GM18907 (cell line): ENCODE results near the gene CISD3.

Experiments
- ATAC-seq: cut with Tn5 transposase; IDR thresholded peaks from one replicate; pipeline ENCODE4 v1.9.1; 2021; ENCODE audit warnings: mild to moderate bottlenecking, moderate library complexity; ENCODE audit not compliant: unreplicated experiment

Gene CISD3

DNA sequence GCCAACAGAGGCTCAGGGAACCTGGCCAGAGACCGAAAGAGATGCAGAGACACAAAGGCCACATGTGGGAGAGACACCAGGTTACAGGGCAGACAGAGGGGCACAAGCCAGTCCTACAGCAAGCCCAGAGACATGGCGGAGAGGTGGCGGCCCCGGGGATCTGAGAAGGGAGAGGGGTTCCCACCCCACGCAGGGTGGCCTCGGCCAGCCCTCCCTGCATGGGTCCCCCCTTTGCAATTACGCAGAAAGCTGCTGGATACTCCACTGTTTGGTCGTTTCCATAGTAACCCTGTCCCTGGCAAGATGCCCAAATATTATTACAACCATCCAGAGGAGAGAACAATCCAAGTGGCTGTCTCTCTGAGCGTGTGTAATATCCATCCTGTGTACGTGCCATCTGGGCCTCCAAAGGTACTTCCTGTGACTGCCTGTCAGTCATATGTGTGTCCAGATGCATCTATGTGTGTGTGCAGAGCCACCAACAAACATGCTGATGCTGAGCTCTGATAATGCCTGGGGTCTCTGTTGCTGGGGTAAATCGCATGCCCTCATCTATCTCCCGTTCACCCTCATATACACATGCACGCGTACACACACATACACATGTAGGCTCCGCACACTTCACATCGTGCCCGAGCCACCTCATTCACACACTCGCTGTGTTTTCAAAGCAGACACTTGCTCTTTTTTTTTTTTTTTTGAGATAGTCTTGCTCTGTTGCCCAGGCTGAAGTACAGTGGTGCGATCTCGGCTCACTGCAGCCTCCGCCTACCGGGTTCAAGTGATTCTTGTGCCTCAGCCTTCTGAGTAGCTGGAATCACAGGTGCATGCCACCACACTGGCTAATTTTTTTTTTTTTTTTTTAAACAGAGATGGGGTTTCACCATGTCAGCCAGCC lies 12.5 kb downstream of the CISD3 start:
- no peak for ATAC-seq

DNA sequence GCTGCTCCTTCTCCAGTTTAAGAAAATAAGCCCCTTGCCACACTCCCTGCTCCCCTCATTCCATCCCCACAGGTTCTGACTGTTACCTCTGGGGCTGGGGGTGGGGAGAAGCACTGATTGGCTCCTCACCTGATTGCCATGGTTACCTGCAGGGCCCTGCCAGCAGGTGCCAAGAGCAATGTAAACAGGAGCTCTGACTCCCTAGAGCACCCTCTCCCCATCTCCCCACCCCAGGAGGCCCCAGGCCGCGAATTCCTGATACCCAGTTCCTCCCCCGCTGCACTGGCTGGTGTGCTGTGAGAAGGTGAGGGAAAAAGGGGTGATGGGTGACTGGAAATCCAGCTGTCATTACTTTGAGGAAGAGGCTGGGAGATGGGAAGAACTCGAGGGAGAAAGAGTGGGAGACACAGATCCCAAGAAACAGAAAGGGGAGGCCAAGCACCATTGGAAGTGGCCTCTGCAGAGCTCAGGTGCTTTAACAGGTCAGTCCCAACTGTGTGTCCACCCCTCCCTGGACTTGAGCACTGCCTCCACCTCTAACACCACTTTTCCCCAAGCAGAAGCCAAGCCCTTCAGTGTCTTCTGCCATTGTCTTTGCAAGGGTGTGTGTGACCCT lies 13.5 kb downstream of the CISD3 start:
- ATAC-seq: no peak

DNA sequence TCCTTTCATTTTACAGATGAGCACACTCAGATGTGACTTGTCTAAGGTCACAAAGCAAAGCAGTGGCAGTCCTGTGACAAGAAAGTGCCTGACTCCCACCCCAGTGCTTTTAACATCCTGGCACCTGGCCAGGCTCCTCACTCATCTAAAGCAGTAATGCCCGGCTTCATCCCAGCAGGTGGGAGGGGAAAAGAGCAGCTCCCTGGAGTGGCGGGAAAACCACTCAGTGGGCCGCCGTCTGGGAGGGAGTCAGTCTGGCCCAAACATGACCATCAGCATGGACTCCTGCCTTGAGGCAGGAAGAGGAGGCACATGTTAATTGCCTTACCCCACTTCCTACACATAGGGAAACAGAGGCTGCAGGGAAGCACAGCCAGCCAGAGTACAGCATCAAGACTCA lies 15.4 kb downstream of the CISD3 start:
- no peak for ATAC-seq

DNA sequence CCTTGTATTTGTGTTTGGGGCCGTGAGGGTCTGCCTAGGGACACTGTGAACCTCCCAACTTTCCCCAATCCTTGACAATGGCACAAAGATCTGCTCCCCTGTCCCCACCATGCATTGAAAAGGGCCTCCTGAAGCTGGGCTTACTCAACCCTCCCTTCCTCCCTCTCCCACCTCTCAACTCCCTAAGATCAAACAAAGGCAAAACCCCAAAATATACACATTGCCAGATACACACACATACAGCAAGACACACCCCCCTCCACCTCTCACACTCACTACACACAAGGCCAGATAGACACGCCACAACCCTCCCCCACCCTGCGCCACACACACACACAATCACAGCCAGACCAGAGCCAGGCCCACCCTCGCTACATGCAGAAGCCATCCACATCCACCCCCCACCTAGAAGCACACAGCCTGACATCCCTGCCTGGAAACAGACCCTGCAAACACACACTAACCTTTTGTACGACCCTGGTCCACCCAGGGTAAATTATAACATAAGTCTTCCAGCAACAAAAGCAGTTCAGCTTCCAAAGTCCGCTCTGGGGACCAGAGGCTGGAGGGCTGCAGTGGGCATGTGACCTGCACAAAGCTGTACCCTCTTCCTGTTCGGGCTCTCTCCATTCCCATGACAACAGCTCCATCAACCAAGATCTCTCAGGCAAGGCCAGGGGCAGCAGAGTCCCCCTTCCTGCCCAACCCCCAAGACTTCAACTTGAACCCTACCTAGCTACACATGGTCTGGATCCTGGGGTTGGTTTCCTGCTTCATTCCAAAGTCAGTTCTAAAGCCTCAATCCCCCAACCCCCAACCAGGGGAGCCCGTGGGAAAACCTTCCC lies 16.1 kb downstream of the CISD3 start:
- no peak for ATAC-seq

DNA sequence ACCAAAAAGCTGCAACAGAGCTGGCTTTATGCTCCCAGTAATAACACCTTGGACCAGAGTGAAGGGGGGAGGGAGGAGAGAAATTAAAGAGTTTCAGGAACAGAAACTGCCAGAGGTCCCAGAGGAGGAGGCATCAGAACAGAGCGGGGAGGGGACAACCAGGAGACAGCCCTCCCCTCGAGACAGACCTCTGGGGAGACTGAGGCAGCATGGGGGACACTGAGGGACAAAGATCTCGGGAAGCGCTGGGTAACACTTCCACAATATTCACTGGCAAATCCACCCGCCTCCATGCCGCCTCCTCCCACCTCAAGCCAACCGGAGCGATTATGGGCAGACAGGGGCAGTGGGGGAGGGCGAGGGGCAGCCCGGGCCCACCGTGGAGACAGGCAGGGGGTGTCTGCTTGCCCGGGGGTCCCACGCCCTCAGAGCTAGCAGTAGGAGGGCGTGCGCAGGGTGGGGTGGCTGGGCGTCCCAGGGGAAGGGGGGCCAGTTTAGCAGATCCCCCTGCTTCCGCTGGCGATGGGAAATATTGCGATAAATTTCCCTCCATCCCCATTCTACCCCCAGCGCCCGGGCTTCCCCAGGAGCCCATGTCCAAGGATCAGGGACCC lies 16.8 kb downstream of the CISD3 start:
- no peak for ATAC-seq

DNA sequence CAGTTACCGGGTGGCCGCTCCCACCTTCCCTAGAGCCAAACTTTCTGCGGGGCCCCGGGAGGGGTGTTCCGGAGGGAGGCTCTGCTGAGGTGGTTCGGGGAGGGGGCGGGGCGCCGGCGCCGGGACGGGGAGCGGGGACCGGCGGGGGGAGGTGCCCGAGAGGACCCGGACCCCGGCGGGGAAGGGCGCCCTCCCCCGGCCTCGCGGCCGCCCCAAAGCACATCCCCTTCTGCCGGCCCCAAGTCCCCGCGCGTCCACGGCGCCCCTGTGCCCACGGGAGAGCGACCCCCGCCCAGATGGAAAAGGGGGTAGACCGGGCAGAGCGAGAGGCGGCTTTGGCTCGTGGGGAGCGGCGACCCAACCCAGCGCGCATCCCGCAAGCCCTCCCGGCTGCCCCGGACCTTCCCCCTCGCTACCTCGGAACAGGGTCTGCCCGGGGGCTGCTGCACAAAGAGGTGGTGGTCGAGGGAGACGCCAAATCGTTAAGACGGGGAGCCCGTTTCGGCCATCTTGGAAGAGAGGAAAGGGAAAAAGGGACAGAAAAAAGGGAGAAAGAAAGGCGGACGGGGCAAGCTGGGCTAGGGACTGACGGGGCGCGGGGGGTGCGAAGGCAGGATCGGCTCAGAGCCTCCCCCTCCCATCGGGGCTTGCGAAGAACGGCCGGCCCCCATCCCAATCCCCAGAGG lies 17.5 kb downstream of the CISD3 start:
- ATAC-seq: no peak

DNA sequence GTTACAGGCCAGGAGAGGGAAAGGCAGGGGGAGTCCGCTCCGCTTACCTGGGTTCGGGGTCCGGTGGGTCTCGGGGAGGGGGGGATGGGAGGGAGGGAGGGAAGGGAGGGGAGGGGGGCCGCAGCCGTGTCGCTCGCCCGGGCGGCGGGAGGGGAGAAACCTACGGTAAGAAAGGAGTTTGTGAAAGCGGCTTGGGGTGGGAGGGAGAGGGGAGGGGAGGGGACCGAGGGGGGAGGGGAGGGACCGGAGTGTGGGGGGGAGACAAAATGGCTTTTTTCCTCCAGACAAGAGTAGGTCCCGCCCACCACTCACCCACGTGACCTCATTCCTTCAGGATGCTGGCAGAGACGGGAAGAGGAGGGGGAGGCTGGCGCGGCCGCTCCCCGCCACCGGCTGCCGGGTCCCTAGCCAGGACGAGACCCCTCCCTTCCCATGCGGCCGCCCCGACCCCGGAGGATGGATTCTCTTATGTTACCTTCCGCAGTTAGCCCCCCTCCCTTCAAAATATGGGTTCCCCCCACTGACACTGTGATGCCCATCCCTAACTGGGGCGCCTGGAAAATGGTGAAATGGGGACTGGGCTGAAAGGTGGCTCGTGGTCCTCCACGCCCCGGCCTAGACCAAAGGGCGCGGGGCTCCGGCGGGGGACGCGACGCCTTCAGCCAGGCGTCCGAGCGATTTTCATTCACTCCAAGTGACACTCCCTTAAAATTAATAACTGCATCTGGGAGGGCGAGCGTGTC lies 18.2 kb downstream of the CISD3 start, which contains the start of gene PCGF2:
PCGF2 (minus strand) TSS at position 188 of the 743 bp plus-strand sequence. CDS start 7,934 bp downstream, outside the sequence.
- no peak for ATAC-seq

DNA sequence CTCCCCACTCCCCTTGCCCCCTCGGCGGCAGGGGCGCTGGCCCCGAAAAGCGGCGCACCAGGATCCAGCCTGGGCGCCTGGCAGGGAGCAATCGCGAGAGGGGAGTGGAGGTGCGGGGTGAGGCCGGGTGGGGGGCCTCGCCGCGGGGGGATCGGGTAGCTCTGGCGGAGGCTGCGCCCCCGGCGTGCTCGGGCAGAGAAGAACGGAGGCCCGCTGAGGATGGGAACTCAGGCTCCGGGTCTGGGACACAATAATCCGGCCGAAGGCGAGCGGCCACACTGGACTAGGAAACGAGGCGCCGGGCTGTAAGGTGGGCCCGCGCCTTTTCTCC lies 18.7 kb downstream of the CISD3 start:
- ATAC-seq: no peak

DNA sequence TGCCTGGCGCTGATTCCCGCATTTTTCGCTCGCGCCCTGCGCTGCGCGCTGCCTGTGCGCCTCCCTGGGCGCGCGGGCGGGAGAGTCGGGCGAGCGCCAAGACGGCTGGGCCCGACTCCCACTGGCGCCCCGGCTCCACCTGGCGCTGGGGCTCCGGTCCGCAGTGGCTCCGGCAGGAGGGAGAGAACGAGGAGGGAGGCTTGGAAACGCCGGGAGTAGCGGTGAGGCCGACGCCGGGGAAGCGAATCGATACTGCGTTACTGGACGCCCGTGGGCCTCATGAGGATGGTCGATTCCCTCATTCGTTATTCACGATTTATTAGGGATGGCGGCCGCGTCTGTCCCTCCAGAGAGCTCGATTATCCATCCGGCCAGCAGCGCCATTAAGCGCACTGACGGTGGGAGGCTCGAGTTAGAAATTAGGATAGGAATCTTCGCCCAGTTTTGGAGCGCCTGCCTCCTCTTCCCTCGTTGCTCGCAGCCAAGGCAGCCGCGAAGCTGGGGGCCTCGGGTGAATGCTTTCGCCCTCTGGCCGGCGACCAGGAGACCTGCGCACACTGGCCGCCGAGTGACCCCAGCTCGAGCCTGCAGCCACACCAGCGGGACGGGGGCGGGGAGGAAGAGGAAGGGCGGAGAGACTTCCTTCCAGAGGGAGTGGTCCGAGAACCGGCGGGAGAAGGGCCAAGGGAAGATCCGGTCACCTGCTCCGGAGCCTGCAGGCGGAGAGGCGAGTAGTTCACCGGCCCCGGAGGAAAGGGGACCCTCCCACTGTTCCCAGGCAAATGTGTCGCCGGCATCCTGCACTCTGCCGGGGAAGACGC lies 19.3 kb downstream of the CISD3 start:
- ATAC-seq: no peak

DNA sequence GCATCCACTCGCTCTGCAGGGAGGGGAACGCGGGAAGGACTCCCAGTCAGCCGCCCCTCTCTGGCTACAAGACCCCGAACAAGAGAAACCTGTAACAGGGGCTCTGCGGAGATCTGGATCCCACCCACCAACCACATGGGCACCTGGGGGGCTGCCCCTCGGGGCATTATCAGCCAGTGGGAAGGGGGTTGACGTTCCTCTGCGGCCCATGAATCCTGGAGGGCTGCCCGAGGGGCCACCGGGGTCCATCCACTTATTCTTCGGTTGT lies 19.8 kb downstream of the CISD3 start:
- ATAC-seq: no peak

DNA sequence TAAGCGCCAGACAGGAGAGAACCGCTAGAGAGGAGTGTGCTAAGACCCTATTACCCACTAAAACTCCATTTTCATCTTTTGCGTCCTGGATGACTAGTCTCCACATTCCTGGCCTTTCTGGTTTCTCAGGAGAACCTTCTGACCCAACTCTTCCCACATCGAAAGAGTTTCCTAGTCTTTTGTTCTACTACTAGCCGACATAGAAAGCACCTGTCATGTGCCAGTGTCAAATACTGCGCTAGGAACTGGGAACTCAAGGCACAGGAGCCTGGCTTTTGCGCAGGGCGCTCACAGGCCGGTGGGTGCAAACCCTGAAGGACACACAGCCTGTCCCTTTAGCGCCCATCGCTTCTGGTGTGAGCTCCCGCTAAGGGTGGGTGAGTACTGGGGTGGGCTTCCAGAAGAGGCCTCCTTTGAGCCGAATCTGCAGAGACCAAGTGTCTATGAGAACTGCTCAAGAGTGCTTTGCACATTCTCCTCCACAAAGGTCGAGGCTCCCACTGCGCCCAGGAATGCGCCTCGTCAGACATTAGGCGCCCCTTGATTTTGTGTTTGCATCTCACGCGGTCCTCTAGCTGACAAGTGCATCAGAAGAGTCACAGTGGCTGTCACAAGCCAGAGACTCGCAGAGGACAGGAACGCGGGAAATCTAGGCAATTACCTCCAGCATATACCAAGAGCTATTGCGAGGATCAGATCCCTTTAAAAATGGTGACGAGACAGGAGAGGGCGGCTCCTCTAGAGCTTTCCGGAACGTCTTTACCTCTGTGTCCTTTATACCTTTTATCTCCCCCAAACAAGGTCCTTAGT lies 20.4 kb downstream of the CISD3 start:
- no peak for ATAC-seq

DNA sequence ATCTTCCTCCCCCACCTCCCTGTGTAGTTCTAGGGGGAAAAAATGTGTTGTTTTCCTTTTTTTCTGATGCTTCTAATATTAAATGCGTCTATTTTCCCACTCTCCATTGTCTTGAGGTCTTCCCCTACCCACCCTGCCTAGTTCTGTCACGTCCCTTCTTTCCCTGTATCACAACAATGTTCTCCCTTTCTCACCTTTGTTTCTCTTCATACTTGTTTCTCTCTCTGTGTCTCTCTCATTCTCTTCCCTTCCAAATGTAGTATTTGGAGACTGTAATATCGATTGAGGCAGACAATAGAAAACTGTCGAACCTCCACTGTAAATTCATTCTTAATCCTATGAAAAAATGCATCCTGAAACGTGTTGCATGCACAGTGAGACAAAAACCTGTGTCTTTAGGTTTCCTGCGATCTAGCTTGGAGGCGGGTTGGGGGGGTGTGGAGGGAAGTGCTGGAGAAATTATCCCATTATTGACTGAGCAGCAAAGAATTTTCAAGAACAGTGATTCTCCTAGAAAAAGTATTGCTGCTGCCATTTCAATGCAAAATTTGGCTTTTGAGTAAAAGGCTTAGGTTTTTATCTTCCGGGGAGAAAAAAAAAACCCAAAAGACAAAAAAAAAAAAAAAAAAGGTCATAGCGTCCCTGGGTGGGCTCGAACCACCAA lies 21.1 kb downstream of the CISD3 start:
- ATAC-seq: no peak

DNA sequence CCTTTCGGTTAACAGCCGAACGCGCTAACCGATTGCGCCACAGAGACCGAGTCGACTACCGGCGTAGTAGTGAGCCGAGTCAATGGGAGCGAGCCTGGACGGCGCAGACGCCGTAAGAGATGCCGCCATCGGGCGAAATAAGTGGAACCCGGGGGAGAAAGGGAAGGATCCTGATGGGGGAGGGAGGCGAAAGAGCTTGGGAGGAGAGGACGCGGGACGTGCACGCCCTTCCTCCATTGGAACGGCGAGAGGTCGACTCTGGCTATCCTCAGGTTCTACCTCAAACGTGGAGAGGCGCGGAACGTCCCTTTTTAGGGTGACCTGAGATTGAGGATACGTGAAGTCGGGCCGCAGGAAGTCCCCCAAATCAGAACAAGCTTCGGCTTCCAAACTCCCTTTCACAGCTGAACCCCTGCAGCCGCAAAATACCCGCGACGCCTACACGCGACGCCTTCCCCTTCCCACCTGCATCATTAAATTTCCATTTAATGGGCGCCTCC lies 21.7 kb downstream of the CISD3 start:
- peak; percentile 25 for ATAC-seq

DNA sequence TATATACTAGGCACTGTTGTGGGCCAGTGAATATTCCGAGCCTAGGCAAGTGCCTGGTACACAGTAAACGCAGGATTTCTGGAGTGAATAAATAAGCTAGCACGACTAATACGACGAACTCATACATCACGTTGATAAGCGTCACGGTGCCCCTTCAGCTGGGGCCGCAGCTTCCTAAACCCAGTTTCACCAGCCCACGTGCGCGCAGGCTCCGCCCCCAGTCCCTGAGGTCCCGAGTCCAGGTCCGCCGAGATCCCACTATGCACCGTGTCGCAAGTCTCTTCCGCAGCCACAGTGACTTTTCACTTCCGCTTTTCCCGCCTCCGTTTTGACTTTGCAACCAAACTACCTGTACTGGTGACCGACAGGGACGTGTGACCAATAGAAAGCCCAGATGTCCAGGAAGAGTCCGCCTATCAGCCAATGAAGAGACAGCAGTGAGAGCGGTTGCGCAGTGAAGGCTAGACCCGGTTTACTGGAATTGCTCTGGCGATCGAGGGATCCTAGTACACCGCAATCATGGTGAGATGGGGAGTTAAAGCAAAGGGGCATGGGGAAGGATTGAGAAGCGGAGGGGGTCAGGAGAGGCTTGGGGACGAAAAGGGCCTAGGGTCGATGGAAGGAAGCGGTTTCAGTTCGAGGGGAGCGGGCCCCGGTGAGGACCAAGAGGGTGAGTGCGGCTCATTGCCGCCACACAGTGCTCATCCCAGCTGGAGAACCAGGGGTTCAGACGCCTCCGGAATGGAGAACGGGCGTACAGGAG lies 22.3 kb downstream of the CISD3 start, which contains the start of gene PSMB3:
PSMB3 (plus strand) TSS at position 434 of the 763 bp plus-strand sequence; CDS start at position 520, 86 bp downstream.
- peak; percentile 83 for ATAC-seq

DNA sequence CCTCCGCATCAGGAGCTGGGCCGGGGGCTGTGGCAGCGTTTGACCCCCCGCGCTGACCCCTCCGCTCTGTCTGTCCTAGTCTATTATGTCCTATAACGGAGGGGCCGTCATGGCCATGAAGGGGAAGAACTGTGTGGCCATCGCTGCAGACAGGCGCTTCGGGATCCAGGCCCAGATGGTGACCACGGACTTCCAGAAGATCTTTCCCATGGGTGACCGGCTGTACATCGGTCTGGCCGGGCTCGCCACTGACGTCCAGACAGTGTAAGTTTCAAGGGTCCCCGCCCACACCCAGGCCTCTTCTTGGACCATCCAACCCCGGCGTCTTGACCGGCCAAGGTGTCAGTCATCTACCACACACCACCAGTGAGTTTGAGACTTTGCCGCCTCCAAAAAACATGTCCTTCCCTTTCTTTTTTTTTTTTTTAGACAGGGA lies 22.9 kb downstream of the CISD3 start:
- no peak for ATAC-seq

DNA sequence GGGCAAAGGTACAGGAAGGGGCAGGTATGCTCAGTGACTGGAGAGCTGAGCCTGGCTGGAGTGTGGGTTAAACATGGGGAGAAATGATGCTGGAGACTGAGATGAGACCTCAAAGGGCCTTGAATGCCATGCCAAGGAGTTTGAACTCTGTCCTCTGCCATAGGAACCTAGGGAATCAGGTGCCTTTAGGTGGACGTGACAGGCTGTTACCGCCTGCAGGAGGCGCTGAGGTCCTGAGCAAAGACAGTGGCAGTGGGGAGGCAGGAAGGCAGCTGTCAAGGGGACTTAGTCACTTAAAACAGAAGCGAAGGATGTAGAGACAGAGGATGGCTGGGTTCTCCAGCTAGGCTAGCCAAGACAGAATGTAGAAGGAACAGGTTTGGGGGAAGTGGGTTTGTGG lies 31.5 kb downstream of the CISD3 start:
- ATAC-seq: no peak

DNA sequence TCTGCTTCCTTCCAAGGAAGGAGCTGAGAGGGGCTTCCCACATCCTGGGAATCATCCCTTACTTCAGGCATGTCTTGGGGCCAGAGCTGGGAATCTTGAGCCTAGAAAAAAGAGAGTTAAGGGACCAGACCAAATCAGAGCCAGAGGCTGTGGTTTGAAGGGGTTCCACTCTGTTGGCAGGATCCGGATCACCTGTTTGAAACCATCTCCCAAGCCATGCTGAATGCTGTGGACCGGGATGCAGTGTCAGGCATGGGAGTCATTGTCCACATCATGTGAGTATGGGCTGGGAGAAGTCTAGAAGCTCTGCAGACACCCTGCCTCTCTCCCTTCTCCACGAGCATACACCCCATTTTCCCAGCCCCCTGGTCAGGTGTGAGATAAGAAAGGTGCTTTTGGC lies 32.1 kb downstream of the CISD3 start:
- ATAC-seq: no peak
